Hepatic stellate cell (primary cell): ENCODE measurements around the gene TMBIM1.
"Not testable (repeated sequence)": the region's sequence is repeated elsewhere in the genome, so short reads cannot be mapped to it uniquely, and the experiment has no call there.

Experiments
- DNase-seq: peaks from one replicate; pipeline ENCODE4 v3.0.0; 2011; ENCODE audit warnings: low spot score

Gene TMBIM1

DNA sequence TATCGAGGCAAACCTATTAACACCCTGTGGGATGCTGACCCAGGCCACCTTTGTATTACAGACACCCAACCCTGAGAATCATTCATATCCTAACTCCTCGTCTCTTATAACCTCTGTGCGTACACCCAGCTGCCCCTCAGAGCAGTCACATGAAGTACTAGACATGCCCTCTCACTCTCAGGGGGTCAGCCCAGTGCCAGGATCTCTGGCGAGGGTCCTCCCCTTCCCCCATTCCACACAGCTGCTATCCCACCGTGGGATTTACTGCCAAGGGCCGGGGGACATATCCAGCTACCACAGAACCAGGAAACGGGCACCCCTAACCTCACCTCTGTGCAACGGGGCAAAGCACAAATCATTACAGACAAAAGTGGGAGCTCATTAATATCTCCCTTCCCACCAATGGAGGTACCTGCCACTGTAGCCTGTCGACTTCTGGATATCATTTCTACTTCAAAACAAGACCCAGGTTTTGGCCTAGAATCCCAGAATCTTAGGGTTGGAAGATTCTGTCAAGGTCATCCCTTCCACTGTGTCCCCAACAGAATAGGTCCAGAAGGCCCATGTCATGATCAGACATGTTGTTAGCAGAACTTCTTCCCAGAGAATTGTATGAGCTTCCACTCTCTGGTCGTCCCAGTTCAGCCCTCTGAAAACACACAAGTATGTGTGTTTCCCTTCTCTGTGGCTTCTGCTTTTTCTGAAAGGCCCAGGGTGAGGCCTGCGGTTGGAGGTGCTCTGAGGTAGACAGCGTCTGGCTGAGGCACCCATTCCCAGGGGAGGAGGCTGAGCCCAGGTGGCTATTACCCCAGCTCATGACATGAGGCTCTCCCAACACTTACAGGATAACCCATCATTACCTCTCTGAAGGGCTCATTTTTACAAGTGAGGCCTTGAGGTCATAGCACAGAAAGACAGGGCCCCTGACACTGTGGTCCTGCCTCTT lies 1.7 kb downstream of the TMBIM1 start:
- DNase-seq, result no peak

DNA sequence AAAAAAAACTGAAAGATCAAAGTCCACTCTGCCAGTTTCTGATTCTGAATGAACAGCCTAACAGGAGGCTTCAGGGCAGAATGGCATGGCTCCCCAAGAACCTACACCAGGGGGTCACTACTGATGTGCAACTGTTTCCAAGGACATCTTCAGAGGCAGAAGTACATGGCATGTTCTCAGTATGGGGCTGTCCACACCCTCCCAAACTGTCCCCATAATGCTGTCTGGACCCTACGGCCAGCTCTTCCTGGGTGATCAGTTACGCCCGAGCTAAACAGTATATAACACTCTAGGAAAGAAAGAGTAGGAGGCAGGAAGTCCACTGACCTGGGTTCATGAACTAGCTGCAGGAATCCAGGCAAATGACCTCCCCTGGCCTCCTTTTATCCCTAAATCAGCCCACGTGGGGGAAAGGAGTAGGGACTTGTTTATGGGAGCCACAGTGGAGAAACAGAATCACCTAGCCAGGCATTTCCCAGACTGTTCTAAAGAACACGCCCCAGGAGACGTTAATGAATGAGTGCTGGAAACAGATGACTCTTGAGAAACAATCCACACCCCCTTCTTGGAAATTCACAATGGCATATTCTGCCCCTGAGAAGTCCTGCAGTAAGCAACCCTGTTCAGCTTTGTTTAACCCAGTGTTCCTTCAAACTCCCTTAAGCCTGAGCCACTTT lies 2.5 kb downstream of the TMBIM1 start:
- no peak for DNase-seq

DNA sequence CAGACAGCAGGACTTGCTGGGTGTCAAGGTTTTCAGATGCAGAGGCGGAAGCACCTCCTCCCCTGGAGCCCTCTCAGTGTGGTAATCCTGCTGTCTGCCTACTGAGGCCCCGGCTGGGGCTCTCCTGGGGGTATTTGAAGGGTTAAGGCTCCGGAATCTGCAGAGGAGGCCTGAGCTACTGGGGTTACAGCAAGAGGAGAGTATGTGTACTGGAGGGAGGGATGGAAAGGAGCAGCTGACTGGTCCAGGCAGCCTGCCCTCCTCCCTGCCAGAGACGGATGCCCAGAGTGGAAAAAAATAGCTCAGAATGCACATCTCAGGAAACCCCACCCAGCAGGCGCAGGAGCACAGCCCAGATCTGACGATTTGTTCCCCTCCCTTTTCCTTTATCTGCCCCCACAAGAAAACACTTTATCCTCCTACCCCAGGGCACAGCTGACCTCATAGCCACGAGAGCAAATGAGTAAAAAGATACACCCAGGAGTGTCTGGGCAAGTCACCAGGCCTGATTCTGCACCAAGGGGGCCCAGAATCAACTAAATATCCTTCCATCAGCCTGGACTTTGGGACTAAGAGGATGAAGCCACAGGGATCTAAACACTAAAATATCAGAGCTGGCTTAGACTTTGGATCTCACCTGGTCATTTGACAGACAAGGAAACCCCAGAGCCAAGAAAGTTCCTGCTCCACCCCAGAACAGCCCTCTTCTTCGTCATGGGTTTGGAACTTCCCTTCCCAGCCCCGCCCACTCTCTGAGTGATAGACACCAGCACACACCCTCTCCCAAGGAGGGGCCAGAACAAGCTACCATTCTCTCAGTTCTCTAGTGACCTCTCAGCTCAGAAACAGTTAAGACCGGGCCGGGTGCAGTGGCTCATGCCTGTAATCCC lies 5.5 kb downstream of the TMBIM1 start:
- peak; percentile 95 for DNase-seq

DNA sequence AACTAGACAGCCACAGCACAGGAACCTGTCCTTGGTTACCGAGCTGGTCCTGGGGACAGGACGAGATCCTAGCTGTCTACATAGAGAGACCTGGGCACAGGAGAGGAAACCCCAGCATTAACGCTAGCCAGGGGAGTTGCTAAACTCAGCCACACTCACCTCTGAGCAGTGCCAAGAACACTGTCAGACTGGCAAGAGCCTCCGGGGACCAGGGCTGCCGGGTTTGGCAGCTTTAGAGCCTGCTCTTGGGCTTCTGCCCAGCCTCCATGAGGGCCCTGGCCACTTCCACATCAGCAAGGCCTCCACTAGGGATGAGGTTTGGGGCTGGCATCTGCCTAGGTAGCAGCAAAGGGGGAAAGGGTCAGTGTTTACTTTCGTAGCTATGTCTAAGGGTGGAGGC lies 6.7 kb downstream of the TMBIM1 start:
- DNase-seq, result no peak

DNA sequence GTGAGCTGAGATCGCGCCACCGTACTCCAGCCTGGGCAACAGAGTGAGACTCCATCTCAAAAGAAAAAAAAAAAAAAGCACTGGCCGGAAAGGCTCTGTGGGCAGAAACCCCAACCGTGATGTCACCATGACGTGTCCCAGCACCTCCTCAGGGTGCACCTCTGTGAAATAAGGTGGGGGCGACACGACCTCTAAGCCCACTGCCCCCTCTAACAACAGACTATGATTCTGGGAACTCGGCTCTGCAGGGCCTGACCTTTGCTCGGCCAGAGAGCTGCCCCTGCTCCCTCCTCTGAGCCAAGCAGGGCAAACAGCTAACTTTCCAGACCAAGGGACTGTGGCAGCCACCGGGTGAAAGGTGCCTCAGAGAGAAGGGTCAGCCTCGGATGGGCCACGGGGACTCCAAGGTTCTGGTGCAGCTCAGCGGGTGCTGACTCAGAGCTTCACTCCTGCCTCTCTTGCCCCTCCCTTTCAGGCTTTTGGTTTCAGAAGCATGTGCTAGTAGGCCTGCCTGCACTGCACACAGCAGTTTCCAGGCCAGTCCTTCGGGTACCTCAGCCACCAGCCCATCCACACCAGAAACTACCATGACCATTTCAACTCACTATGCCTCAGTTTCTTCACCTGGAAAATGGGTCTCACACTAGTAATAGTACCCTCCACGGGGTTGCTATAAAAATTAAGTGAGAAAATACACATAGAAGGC lies 8.0 kb downstream of the TMBIM1 start:
- DNase-seq, result peak; percentile 84

DNA sequence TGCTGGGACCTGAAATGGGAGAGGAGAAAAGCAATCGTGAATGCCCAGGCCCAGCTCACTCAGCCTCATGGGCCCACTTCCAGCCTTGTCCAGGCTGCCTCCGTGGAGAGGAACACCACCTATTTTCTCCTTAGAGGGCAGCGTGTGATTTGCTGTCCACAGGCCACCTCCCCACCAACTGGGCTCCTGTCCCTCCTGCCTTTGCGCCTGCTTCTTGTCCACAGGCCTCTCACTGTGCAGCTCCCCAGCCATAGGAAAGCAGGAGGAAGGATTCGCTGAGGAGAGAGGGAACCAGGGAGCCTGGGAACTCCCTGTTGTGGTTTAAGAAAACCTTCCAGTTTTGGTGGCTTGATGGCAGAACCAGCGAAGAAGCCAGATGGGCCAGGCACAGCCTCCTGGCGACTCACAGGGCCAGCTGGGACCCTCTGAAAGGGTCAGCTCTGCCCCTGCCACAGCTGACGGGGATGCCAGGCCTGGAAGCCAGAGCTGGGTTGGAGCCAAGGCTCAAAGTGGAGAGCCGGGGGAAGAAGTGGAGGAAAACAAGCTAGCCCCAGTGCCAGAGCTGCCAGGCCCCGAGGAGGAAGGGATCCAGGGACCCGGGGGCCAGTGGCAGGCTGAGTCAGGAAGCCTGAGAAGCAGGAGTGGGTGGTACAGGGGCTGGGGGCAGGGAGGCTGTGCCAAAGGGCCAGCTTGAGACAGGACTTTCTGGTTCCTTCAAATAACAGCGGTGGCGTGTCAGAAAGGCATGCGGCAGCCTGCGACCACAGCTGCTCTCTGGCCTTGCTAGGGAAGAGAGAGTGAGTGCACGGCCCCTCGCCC lies 9.9 kb downstream of the TMBIM1 start:
- peak; percentile 67 for DNase-seq

DNA sequence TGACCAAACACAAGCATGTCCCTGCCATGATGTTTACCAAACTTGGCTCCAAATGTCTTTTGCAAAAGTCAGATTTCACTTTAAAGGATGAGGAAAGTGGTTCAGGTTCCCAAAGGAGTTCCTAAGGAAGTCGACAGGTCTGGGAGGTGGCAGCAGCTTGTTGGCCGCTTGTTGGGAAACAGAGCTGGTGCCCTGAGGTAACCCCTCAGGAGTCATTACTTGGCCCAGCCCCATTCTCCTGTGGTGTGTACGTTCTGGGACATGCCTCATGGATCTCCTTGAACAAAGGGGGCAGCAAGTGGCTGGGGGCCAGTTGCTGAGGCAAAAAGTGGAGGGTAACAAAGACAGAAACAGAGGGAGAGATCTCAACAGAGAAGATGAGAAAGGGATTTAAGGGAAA lies 10.9 kb downstream of the TMBIM1 start:
- DNase-seq, result no peak

DNA sequence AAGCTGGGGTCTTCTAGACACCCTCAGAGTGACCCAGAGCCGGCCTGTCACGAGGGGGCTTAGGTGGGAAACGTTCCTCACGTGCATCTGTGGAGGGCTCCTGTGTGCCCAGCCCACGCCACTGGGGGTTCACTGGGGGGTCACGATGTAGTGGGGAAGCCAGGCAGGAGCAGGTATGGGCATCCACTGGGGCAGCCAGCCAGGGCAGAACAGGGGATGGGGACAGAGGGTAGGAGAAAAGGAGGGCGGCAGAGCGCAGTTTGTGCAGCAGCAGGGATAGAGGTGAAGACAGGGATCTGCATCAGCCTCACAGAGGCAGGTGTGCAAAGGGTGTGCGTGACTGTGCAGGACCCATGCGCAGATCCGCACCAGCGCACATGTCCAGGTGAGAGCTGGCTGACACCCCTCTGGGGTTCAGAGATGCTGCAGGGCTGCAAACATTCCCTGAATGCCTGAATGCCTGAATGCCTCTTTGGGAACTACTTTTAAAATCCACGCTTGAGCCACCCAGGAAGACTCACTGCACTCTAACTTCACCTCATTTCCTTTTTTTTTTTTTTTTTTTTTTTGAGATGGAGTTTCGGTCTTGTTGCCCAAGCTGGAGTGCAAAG lies 11.9 kb downstream of the TMBIM1 start:
- no peak for DNase-seq

DNA sequence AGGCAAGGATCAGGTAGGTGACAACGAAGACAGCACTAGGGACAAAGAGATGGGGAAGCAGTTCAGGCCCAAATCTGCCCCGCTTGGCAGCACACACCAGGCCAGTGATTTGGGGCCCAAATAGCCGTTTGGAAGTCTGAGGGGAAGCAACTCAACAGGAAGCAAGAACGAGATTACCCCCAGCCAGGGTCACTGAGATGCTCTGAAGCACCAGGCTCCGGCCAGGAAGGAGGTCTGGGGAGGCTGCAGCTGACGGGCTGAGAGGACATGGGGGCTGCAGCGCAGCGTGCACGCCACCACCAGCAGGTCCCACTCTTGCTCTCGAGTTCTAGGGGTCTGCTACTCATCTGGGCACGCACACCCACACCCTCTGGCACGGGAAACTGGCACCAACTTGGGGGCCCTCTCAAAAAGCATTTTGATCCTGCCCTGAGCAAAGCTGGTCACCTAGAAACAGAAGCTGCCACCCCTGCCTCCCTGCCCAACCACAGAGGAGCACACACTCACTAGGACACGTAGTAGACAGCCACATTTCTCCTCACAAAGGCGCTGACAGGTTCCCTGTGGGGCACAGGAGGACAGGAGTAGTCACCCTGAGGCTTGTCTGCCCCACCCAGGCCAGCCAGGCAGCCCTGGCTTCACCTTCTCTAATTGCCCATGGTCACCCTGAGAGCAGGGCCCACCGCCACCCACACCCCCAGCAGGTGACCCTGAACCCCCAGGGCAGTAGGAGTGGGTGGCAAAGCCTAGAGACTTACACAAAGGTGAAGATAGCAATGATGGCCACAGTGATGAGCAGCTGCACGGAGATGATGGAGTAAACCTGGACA lies 13.6 kb downstream of the TMBIM1 start:
- no peak for DNase-seq

DNA sequence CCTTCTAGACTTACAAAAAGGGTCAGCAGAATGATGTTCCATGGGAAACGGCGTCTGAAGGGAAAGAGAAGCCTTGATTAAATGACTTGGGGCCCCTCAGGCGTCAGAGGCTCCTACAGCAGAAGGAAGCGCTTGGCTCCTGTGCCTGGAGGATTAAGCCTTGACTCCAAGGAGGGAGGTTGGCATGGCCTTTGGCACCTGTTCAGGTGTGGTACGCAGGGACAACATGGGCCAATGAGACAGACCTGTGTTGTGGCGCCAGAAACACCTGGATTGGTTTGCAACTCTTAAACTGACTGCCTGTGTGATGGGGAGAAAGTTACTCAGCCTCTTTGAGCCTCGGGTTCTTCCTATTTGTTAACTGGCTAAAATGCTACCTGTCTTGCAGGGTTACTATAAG lies 14.4 kb downstream of the TMBIM1 start:
- DNase-seq, result no peak

DNA sequence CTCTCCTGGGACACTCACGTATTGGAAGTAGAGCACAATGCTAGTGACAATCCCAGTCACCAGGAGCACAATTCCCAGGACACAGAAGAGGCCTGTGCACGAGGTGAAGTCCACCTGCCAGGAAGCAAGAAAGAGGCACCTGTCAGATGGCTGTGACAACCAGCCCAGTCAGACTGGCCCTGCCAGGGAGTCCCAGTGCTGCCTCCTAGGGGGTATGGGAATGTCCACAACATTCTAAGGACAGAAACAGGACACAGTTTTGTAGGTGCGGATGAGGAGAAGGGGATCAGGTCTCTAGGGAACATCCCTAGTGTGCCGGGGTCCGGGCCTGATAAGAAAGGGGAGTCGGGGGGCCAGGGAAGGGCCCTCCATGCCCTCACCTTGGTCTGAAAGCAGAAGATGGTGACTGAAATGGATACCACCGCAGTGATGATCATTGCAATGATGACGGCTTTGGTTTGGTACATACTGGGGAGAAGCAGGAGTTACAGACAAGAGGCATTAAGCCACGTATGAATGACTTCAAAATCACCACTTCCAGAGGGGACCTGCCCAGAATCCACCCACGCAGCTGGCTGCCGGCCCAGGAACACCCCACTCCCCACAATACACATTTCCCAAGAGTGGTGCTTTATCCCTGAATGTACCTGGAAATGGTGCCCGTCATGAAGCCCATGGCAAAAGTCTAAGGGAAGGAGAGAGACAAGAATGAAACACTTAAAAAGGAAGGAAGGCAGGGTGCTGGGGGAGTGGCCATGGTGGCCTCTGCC lies 15.1 kb downstream of the TMBIM1 start:
- DNase-seq, result no peak

DNA sequence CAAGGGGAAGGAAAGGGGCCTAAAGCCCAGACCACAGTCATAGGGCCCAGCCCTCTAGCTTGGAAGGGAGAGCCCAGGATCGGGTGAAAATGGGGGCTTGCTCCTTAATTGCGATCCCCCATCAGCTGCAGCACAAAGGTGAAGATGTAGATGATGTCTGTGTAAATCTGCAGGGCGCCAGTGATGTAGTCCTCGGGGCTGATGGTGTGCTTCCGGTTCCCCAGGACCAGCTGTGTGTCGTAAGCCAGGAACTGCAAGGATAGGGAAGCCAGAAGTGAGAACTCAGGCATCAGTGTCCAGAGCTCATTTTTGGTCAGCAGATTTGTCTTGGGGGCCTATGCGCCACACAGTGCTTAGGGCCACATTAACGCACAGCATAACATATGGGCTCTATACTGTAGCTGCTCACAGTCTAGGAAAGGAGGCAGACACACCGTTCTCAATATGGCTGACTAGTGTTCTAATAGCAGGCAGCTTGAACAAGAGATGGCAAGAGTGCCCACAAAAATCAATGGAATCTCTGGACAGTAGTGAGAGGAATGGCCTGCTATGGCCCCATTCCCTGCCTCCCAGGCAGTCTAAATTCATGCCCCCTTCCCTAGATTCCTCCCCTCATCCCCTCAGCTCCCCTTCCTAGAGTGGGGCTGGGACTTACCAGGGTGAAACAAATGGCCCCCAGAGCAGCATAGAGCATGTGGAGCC lies 16.8 kb downstream of the TMBIM1 start:
- no peak for DNase-seq

DNA sequence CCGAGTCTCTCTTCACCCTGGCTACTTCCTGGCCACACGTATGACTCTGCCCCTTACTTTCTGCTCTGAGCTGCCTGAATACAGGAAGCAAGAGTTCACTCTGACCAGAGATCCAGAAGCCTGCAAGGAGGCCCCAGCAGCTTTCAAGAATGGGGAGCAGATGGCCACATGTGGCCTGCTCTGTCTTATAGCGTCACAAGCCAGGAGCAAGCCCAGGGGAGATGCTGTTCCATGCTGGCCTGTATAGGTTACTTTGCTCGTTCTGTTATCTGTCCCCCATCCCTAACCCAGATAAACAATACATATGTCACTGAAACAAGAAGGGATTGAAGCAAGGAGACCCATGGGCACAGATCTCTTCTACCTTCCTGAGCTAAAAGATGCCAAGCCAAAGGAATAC lies 17.7 kb downstream of the TMBIM1 start:
- no peak for DNase-seq

DNA sequence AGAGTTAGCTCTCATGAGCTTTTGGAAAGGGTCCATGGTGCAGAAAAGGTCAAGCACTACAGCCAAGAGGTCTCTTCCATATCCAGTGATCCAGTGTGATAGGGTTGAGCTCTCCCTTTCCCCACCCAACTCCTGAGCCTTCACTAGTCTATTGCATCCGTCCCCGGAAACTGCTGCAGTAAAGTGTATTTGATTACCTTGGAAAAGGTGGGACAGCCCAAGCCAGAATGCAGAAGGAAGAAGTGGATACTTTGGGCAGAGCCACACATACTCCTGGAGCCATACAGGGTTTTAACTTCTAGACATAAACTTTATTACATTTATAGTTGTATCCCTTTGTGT lies 18.4 kb downstream of the TMBIM1 start:
- DNase-seq, result no peak

DNA sequence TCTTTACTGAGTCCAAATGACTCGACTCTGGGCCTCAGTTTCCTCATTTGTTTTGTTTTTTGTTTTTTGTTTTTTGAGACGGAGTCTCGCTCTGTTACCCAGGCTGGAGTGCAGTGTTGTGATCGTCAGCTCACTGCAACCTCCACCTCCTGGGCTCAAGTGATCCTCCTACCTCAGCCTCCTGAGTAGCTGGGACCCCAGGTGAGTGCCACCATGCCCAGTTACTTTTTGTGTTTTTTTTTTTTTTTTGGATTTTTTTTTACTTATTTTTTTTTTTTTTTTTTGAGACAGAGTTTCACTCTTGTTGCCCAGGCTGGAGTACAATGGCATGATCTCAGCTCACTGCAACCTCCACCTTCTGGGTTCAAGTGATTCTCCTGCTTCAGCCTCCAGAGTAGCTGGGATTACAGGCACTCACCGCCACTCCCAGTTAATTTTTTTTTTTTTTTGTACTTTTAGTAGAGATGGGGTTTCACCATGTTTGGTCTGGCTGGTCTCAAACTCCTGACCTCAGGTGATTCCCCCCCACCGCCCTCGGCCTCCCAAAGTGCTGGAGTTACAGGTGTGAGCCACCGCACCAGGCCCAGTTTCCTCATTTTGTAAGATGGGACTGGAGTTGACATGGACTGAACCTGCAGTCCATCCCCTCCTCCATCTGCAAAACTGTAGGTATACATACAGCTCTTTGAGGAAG lies 18.9 kb downstream of the TMBIM1 start:
- DNase-seq, result not testable (repeated sequence)

DNA sequence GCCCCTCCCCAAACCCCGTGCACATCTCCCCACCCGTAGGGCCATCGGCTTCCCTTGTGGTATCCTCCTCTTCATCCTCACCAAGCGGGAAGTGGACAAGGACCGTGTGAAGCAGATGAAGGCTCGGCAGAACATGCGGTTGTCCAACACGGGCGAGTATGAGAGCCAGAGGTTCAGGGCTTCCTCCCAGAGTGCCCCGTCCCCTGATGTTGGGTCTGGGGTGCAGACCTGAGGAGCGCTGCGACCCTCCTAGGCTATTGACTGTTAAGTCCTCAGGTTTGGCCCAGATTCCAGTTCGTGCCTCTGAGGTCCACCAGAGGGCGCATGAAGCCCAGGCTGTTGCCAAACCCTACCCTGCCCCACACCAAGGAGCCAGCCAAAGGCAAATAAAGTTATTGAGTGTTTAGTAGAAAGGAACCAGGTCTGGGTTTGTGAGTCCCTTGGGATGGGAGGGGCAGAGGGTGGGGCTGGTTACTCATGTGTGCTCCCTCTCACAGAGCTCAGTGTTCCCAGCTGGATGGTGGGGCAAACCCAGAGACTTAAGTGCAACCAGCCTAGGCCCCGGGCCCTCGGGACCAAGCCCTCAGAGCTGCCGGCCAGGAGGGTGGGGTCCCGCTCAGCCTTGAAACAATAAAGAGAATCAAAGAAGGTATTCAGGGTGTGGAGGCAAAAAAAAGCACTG lies 19.6 kb downstream of the TMBIM1 start:
- peak; percentile 91 for DNase-seq
